HepG2 (cell line): ENCODE measurements around the gene C1orf21. TPM values are rescaled to one million over a fixed set of nuclear protein-coding genes. Genes with fewer than 3 reads are reported as not detected.

Experiments used
- ATAC-seq: fragments of 200-7000 bp; cut with Tn5 transposase; 3 replicates; pipeline ENCODE4 v1.9.1; 2020; ENCODE audit warnings: mild to moderate bottlenecking, moderate library complexity
- BruUV-seq: library from RNA; stranded (reverse); fragments of 400-500 nt; replicated peaks from 2 replicates; lab custom pipeline; 2021; lab: Mats Ljungman, UMichigan
- CTCF ChIA-PET: fragments of 300-600 bp; formaldehyde crosslinking; extraction: SDS; loops from one replicate; lab custom pipeline; 2021; ENCODE audit warnings: low total read pairs, inconsistent platforms, low intra/inter-chr PET ratio; lab: Yijun Ruan, JAX
- POLR2A ChIA-PET: fragments of 350-600 bp; sonication (Branson Sonifier 250); formaldehyde crosslinking; loops from one replicate; lab custom pipeline; 2020; ENCODE audit warnings: antibody characterized with exemption, inconsistent platforms; lab: Yijun Ruan, JAX
- DNase-seq: peaks from one replicate; pipeline ENCODE4 v3.0.0-alpha.2; 2015; ENCODE audit warnings: low spot score
- FAIRE-seq: peaks from 3 replicates; lab custom pipeline; 2011; peaks lifted over from hg19 to GRCh38; lab: Jason Lieb, UNC
- H2AFZ ChIP-seq: one replicate; pipeline ENCODE4 v1.6.1; 2011; ENCODE audit warnings: low read length, inconsistent platforms
- H3K27ac ChIP-seq: fragments of 300-600 bp; 3 replicates; pipeline ENCODE4 v1.8.0; 2011; ENCODE audit warnings: mixed run types, mild to moderate bottlenecking, mixed read lengths, low read length, inconsistent platforms; ENCODE audit not compliant: insufficient read depth; ENCODE audit errors: extremely low read length
- H3K27me3 ChIP-seq, 2 experiments: fragments of 200-600 bp in 1 of 2; 2 replicates in 1 of 2; 3 replicates in 1 of 2; pipeline versions ENCODE4 v1.6.0 to v1.8.0; 2011; ENCODE audit warnings: low read length in 2 of 2, mild to moderate bottlenecking in 2 of 2, moderate library complexity in 2 of 2, inconsistent platforms in 1 of 2; ENCODE audit not compliant: insufficient read depth in 2 of 2, control insufficient read depth in 1 of 2
- H3K36me3 ChIP-seq, 2 experiments: fragments of 200-600 bp in 1 of 2; replicated peaks in 1 of 2; 2 replicates in 1 of 2; 3 replicates in 1 of 2; pipeline versions ENCODE4 v1.5.1 to v1.8.0; 2011; ENCODE audit warnings: low read length in 2 of 2, inconsistent platforms in 1 of 2; ENCODE audit not compliant: insufficient read depth in 2 of 2, control insufficient read depth in 1 of 2
- H3K4me1 ChIP-seq: 2 replicates; pipeline ENCODE4 v1.5.1; 2012; ENCODE audit warnings: low read length, inconsistent platforms; ENCODE audit not compliant: insufficient read depth
- H3K4me2 ChIP-seq: 2 replicates; pipeline ENCODE4 v1.6.0; 2011; ENCODE audit warnings: low read depth, low read length, inconsistent platforms
- H3K4me3 ChIP-seq, 3 experiments: fragments of 200-600 bp in 1 of 3; sonication (generic), shearing (Covaris generic) in 1 of 3; replicated peaks in 1 of 3; 2 replicates each; pipeline ENCODE4 v1.5.1; 2011 to 2016; ENCODE audit warnings: low read length in 3 of 3, inconsistent platforms in 2 of 3, low read depth in 2 of 3, mild to moderate bottlenecking in 2 of 3, control low read depth in 1 of 3, mixed read lengths in 1 of 3; ENCODE audit not compliant: insufficient read depth in 1 of 3
- H3K79me2 ChIP-seq: one replicate; pipeline ENCODE4 v1.6.1; 2011; ENCODE audit warnings: low read length, inconsistent platforms; ENCODE audit not compliant: insufficient read depth
- H3K9ac ChIP-seq: 2 replicates; pipeline ENCODE4 v1.6.0; 2011; ENCODE audit warnings: mild to moderate bottlenecking, low read depth, low read length, inconsistent platforms; ENCODE audit not compliant: insufficient read depth
- H3K9me3 ChIP-seq: 2 replicates; pipeline ENCODE4 v1.5.1; 2012; ENCODE audit warnings: mild to moderate bottlenecking, low read length
- H4K20me1 ChIP-seq: 2 replicates; pipeline ENCODE4 v1.6.0; 2011; ENCODE audit warnings: inconsistent platforms, mild to moderate bottlenecking, low read length, moderate library complexity; ENCODE audit not compliant: insufficient read depth
- NCOA2 ChIP-seq: sonication (generic); formaldehyde crosslinking; IDR thresholded peaks from 2 replicates; pipeline ENCODE4 v1.8.0; 2022; ENCODE audit warnings: inconsistent platforms
- ZBTB25 ChIP-seq: IDR thresholded peaks from 2 replicates; pipeline ENCODE4 v1.6.1; 2018; ENCODE audit warnings: missing genetic modification reagents
- ZHX2 ChIP-seq, 2 experiments: sonication (generic) in 1 of 2; formaldehyde crosslinking in 1 of 2; IDR thresholded peaks; 2 replicates each; pipeline versions ENCODE4 v1.6.1 to v1.9.0; 2014 to 2022; ENCODE audit warnings: antibody characterized with exemption in 1 of 2, borderline replicate concordance in 1 of 2, inconsistent platforms in 1 of 2, low read depth in 1 of 2, missing genetic modification reagents in 1 of 2
- ZNF570 ChIP-seq: sonication (generic); formaldehyde crosslinking; IDR thresholded peaks from 2 replicates; pipeline ENCODE4 v1.4.0; 2020; ENCODE audit warnings: mild to moderate bottlenecking, missing genetic modification reagents, borderline replicate concordance
- ZNF768 ChIP-seq: sonication (generic); formaldehyde crosslinking; IDR thresholded peaks from 2 replicates; pipeline ENCODE4 v1.4.0; 2020; ENCODE audit warnings: missing genetic modification reagents
- WGBS: methylation state at CpG from one replicate; pipeline ENCODE4 v1.1.6; 2017; ENCODE audit warnings: low lambda C conversion rate; 5-methylcytosine and 5-hydroxymethylcytosine counted together
- in situ Hi-C: cut with HindIII; loops from 2 replicates; pipeline ENCODE4 v1.10.0; 2017; ENCODE audit warnings: low pct_unique_long_range_greater_than_20kb; ENCODE audit not compliant: extremely low pct_ligation_motif_present
- intact Hi-C: fragments of 100-400 bp; cut with micrococcal nuclease; formaldehyde crosslinking; loops from one replicate; pipeline ENCODE4 v1.10.0; 2022; ENCODE audit not compliant: unreplicated experiment
- polyA plus RNA-seq, 8 experiments: library from polyadenylated mRNA; depleted of rRNA in 3 of 8; stranded (reverse) in 7 of 8; unstranded in 1 of 8; fragments of >200 nt; fragmentation: Illumina TruSeq in 4 of 8; extraction: Trizol in 4 of 8; gene quantifications; 2 replicates each; pipeline versions ENCODE4 v1.2.1 to v1.2.3, GENCODE V29; 2011 to 2016; ENCODE audit warnings: low read depth in 4 of 8, missing spikeins in 1 of 8, mixed read lengths in 1 of 8; ENCODE audit not compliant: insufficient read depth in 1 of 8
- total RNA-seq, 5 experiments: library from RNA; depleted of rRNA; stranded (reverse); fragments of >200 nt; fragmentation: Illumina TruSeq; extraction: Trizol; gene quantifications; 2 replicates each; pipeline ENCODE4 v1.2.3, GENCODE V29; 2016; ENCODE audit warnings: low read depth in 1 of 5

The C1orf21 gene
- total and polyA plus RNA-seq, 2 of the 13 experiments (the other 11 are each of a cell fraction or from before 2014, with no cell fraction given): not detected

GRCh38 chr1:184582411-184582810 is 195.6 kb downstream of the C1orf21 start:
- DNase-seq: no peak
- in situ Hi-C loops: no loop called here
- TF ChIP-seq NCOA2 (CRISPR knock-in tag): no peak
- TF ChIP-seq ZNF570 (CRISPR knock-in tag): no peak
- TF ChIP-seq ZHX2 (IDR thresholded peaks at IDR 0.05; ENCODE audit: low read depth): no peak
- no peak for TF ChIP-seq ZHX2 (CRISPR knock-in tag; IDR thresholded peaks at IDR 0.05; ENCODE audit: borderline replicate concordance)
- TF ChIP-seq ZNF768: no peak
- no peak for TF ChIP-seq ZBTB25 (CRISPR knock-in tag)
- no peaks in the 10 kb centered on the region for H3K79me2 ChIP-seq
- H2AFZ ChIP-seq: no peak overlapping the region
- H3K4me3 ChIP-seq: no peak overlapping the region
- CTCF ChIA-PET: no interaction called here
- BruUV-seq: no TSS peak
- H3K4me2 ChIP-seq: no peak overlapping the region
- intact Hi-C loops: no loop called here
- H3K9ac ChIP-seq: no peak overlapping the region
- H3K36me3 ChIP-seq: no peaks in the 10 kb centered on the region
- H3K27me3 ChIP-seq: peaks cover 0 to 4% of the 10 kb centered on the region in 2 experiments; a peak in 1 of 5 replicates
- H3K27ac ChIP-seq: no peak overlapping the region
- no peaks in the 10 kb centered on the region for H4K20me1 ChIP-seq
- WGBS: 10% methylated on average over 2 of the region's 2 CpGs
- FAIRE-seq: no peak
- ATAC-seq: no peak
- POLR2A ChIA-PET: no interaction called here
- no peaks in the 10 kb centered on the region for H3K9me3 ChIP-seq
- H3K4me1 ChIP-seq: no peaks in the 10 kb centered on the region
